SK-N-MC (cell line): ENCODE results near the gene CTLA4.

Source experiments
- EZH2 ChIP-seq: fragments of 200-600 bp; sonication (generic); IDR thresholded peaks from one replicate; pipeline ENCODE4 v1.6.1; 2017; ENCODE audit warnings: antibody characterized with exemption
- POLR2AphosphoS5 ChIP-seq: IDR thresholded peaks from 2 replicates; pipeline ENCODE4 v1.6.1; 2012; ENCODE audit warnings: mild to moderate bottlenecking, low read depth, low read length, borderline replicate concordance

GRCh38 chr2:203858176-203858575 lies 9.4 kb upstream of the CTLA4 start:
- TF ChIP-seq EZH2 (no peak), POLR2AphosphoS5 (no peak)
